ENCODE measurements around the gene IGHMBP2. TPM values are rescaled to one million over a fixed set of nuclear protein-coding genes. Genes with fewer than 3 reads are reported as not detected.

Gene IGHMBP2
- total RNA-seq, 1 donor = 10.9 TPM

DNA sequence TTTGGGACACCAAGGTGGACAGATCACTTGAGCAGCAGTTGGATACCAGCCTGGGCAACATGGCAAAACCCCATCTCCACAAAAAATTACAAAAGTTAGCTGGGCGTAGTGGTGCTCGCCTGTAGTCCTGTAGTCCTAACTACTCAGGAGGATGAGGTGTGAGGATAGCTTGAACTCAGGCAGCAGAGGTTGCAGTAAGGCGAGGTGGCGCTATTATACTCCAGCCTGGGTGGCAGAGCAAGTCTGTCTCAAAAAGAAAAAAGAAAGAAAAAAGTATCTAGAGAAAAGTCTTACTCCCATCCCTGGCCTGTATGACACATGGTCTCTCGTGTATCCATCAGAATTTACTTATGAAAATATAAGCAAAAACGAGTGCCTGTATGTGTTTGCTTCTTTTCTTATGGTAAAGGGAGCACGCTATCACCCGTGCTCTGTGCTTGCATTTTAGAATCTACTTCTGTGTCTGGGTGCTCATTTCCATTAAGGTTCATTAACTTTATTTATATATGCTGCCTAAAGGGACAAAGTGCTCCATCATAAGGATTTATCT is 46.6 kb upstream of the IGHMBP2 start:
- Histone ChIP-seq H3K79me2 (ENCODE audit: insufficient read depth, low read length) (no peaks in the 10 kb centered on the region), H3K4me1 (ENCODE audit: insufficient read depth, low read length) (peaks cover 7% of the 10 kb centered on the region), H2AFZ (ENCODE audit: low read length) (no peak overlapping the region), H3K4me3 (ENCODE audit: insufficient read depth, low read length) (no peak overlapping the region), H3K36me3 (ENCODE audit: insufficient read depth, low read length) (no peaks in the 10 kb centered on the region), H3K27ac (ENCODE audit: low read depth, low read length) (no peak overlapping the region), H3K9me3 (ENCODE audit: low read depth, low read length) (no peaks in the 10 kb centered on the region), H4K20me1 (ENCODE audit: insufficient read depth, low read length) (no peaks in the 10 kb centered on the region), H3K4me2 (ENCODE audit: insufficient read depth, low read length) (no peak overlapping the region), H3K27me3 (ENCODE audit: insufficient read depth, low read length) (peaks cover 25% of the 10 kb centered on the region)
- no peak for DNase-seq (ENCODE audit: insufficient read length, low spot score, missing footprints)
- TF ChIP-seq, protein P1, sequence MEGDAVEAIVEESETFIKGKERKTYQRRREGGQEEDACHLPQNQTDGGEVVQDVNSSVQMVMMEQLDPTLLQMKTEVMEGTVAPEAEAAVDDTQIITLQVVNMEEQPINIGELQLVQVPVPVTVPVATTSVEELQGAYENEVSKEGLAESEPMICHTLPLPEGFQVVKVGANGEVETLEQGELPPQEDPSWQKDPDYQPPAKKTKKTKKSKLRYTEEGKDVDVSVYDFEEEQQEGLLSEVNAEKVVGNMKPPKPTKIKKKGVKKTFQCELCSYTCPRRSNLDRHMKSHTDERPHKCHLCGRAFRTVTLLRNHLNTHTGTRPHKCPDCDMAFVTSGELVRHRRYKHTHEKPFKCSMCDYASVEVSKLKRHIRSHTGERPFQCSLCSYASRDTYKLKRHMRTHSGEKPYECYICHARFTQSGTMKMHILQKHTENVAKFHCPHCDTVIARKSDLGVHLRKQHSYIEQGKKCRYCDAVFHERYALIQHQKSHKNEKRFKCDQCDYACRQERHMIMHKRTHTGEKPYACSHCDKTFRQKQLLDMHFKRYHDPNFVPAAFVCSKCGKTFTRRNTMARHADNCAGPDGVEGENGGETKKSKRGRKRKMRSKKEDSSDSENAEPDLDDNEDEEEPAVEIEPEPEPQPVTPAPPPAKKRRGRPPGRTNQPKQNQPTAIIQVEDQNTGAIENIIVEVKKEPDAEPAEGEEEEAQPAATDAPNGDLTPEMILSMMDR (IDR thresholded peaks at IDR 0.05; ENCODE audit: extremely low read depth, low read depth, low read length) = no peak

DNA sequence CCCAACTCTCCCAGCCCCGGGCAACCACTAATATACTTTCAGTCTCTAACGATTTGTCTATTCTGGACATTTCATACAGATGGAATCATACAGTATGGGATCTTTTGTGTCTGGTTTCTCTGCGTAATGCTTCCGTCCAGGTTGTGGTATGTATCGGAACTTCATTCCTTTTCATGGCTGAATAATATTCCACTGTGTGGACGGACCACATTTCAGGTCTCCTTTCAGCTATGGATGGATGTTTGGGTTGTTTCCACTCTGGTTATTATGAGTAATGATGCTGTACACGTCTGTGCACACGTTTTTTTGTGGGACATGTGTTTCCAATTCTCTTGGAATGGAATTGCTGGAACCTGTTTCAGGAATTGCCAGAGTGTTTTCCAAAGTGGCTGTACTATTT is 44.6 kb upstream of the IGHMBP2 start:
- peaks cover 7% of the 10 kb centered on the region for H3K27me3 ChIP-seq (ENCODE audit: insufficient read depth, low read length)
- H3K79me2 ChIP-seq (ENCODE audit: insufficient read depth, low read length) = no peaks in the 10 kb centered on the region
- no peak overlapping the region for H3K4me2 ChIP-seq (ENCODE audit: insufficient read depth, low read length)
- TF ChIP-seq, protein P1 (IDR thresholded peaks at IDR 0.05; ENCODE audit: extremely low read depth, low read depth, low read length) = no peak
- DNase-seq (ENCODE audit: insufficient read length, low spot score, missing footprints) = no peak
- no peak overlapping the region for H3K4me3 ChIP-seq (ENCODE audit: insufficient read depth, low read length)
- no peaks in the 10 kb centered on the region for H3K36me3 ChIP-seq (ENCODE audit: insufficient read depth, low read length)
- H3K4me1 ChIP-seq (ENCODE audit: insufficient read depth, low read length) = peaks cover 7% of the 10 kb centered on the region
- peaks cover 2% of the 10 kb centered on the region for H3K9me3 ChIP-seq (ENCODE audit: low read depth, low read length)
- no peak overlapping the region for H3K27ac ChIP-seq (ENCODE audit: low read depth, low read length)
- no peak overlapping the region for H2AFZ ChIP-seq (ENCODE audit: low read length)
- no peaks in the 10 kb centered on the region for H4K20me1 ChIP-seq (ENCODE audit: insufficient read depth, low read length)

DNA sequence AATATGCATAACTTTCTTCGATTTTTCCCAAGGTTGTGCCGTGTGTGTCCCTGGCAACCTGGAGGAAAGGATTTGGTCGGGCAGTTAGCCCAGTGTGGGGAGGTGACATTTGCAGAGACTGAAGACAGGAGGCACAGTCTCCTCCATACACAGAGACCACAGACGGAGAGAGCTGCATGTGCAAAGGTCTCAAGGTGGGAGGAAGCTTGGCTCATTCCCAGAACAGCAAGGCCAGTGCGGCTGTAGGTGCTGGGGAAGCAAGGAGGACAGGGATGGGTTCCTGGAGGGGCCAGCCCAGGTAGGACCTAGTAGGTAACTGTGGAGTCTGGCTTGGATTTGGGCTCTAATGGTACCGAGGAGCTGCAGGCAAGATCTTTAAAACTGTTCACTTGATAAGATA is 41.3 kb upstream of the IGHMBP2 start:
- Histone ChIP-seq H2AFZ (ENCODE audit: low read length) (no peak overlapping the region), H3K36me3 (ENCODE audit: insufficient read depth, low read length) (no peaks in the 10 kb centered on the region), H3K4me3 (ENCODE audit: insufficient read depth, low read length) (no peak overlapping the region), H3K27ac (ENCODE audit: low read depth, low read length) (no peak overlapping the region), H3K4me1 (ENCODE audit: insufficient read depth, low read length) (no peaks in the 10 kb centered on the region), H4K20me1 (ENCODE audit: insufficient read depth, low read length) (no peaks in the 10 kb centered on the region), H3K4me2 (ENCODE audit: insufficient read depth, low read length) (no peak overlapping the region), H3K27me3 (ENCODE audit: insufficient read depth, low read length) (no peaks in the 10 kb centered on the region), H3K9me3 (ENCODE audit: low read depth, low read length) (peaks cover 4% of the 10 kb centered on the region), H3K79me2 (ENCODE audit: insufficient read depth, low read length) (no peaks in the 10 kb centered on the region)
- DNase-seq (ENCODE audit: insufficient read length, low spot score, missing footprints) = no peak
- TF ChIP-seq, protein P1 (IDR thresholded peaks at IDR 0.05; ENCODE audit: extremely low read depth, low read depth, low read length) = no peak

DNA sequence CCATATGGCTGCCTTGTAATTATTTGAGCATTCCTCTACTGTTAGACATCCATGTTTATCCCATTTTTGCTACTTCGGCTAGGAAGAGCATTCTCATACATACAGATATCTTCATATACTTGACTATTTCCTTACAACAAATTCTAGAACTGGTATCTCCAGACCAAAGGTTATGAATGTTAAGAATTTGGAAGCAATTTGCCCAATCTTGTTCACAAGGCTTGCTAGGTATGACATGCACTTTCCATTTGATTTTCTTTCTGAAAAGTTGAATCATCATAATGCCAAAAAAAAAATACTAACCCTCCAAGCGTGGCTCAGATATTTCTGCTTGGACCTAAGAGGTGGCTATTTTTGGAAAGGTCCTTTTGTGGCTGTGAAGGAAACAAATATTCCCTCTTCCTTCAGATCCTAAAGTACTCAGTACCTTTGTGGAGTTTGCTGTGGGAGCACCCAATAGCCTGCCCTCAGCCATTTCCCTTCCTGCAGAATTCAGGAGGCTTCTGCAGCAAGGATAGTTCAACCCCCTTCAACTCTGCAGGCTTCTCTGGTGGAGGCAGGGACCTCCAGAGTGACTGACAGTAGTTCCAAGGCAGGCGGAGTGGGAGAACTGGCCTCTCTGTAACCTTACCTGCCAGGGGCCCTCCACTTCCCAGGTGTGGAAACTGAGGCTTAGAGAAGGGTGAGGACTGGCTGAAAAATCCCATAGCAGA is 40.0 kb upstream of the IGHMBP2 start:
- Histone ChIP-seq H3K4me1 (ENCODE audit: insufficient read depth, low read length) (no peaks in the 10 kb centered on the region), H3K9me3 (ENCODE audit: low read depth, low read length) (peaks cover 4% of the 10 kb centered on the region), H3K27me3 (ENCODE audit: insufficient read depth, low read length) (no peaks in the 10 kb centered on the region), H3K27ac (ENCODE audit: low read depth, low read length) (no peak overlapping the region), H3K36me3 (ENCODE audit: insufficient read depth, low read length) (no peaks in the 10 kb centered on the region), H3K4me3 (ENCODE audit: insufficient read depth, low read length) (no peak overlapping the region), H2AFZ (ENCODE audit: low read length) (no peak overlapping the region), H3K79me2 (ENCODE audit: insufficient read depth, low read length) (no peaks in the 10 kb centered on the region), H4K20me1 (ENCODE audit: insufficient read depth, low read length) (no peaks in the 10 kb centered on the region), H3K4me2 (ENCODE audit: insufficient read depth, low read length) (no peak overlapping the region)
- DNase-seq (ENCODE audit: insufficient read length, low spot score, missing footprints) = no peak
- TF ChIP-seq, protein P1 (IDR thresholded peaks at IDR 0.05; ENCODE audit: extremely low read depth, low read depth, low read length) = no peak

Data from osteoblast (primary cell).